GM10248 (cell line): ENCODE results near the gene ALKBH2.

Experiments
- CTCF ChIA-PET: fragments of 300-600 bp; sonication (Branson Sonifier 250); formaldehyde crosslinking; extraction: SDS; loops from one replicate; lab custom pipeline; 2021; ENCODE audit warnings: antibody characterized with exemption; lab: Yijun Ruan, JAX
- POLR2A ChIA-PET: fragments of 350-650 bp; sonication (Branson Sonifier 250); formaldehyde crosslinking; extraction: SDS; loops from one replicate; lab custom pipeline; 2020; ENCODE audit warnings: antibody characterized with exemption; lab: Yijun Ruan, JAX
- DNase-seq: peaks from one replicate; pipeline ENCODE4 v3.0.0; 2012; ENCODE audit errors: extremely low spot score
- TF ChIP-seq, protein P1 (sequence below): IDR thresholded peaks from 2 replicates; pipeline ENCODE4 v1.5.1; 2012; ENCODE audit warnings: mild to moderate bottlenecking, low read depth; ENCODE audit errors: extremely low read depth, missing control alignments, control extremely low read depth

ALKBH2 gene

GRCh38 chr12:109131154-109132050 lies 38.1 kb upstream of the ALKBH2 start:
- TF ChIP-seq, protein P1, sequence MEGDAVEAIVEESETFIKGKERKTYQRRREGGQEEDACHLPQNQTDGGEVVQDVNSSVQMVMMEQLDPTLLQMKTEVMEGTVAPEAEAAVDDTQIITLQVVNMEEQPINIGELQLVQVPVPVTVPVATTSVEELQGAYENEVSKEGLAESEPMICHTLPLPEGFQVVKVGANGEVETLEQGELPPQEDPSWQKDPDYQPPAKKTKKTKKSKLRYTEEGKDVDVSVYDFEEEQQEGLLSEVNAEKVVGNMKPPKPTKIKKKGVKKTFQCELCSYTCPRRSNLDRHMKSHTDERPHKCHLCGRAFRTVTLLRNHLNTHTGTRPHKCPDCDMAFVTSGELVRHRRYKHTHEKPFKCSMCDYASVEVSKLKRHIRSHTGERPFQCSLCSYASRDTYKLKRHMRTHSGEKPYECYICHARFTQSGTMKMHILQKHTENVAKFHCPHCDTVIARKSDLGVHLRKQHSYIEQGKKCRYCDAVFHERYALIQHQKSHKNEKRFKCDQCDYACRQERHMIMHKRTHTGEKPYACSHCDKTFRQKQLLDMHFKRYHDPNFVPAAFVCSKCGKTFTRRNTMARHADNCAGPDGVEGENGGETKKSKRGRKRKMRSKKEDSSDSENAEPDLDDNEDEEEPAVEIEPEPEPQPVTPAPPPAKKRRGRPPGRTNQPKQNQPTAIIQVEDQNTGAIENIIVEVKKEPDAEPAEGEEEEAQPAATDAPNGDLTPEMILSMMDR = no peak
- ChIA-PET POLR2A (no interaction called here), CTCF (interaction anchor here (1.5 to 2.6 kb wide), 2 partner anchors 9 to 19 kb away, joined by 4 to 10 read pairs; no protein-coding TSS in a partner anchor)
- DNase-seq = no peak

DNA sequence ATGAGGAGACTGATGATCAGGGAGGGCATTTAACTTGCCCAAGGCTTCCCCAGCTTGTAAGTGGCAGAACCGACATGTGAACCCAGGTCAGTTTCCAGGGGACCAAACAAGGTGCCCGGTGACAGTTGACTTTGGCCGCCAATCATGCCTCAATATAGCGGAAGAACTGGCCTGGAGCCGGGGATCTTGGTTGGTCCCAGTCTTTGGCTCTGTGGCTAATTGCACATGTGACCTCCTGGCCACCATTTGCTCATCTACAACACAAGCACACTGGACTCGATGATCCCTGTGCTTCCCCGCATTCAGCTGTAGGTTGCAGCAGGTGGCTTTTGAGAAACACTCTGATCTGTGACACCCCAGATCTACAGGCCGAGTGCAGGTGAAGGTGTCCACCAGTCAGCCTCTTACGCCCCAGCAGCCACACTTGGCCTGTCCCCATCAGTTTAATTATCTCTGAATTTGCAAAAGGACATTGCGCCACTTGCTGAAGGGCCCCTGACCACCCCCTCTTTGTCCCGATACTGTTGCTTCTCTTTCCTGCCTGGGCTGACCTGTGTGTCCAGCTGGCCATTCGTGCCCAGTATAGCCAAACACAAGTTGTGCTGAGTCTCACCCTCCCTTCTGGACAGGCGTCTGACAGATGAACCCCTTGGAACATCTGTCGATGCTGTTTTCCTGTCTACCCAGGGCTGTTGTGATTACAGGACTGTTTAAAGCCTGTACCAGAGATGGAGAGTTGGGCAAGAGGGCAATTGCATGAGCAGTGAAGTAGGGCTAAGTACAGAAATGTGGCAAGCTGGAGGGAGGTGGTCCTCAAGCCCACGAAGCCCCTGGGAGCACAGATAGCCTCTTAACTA lies 37.3 kb upstream of the ALKBH2 start:
- DNase-seq = no peak
- CTCF ChIA-PET = no interaction called here
- TF ChIP-seq, protein P1 = no peak
- POLR2A ChIA-PET = no interaction called here

DNA sequence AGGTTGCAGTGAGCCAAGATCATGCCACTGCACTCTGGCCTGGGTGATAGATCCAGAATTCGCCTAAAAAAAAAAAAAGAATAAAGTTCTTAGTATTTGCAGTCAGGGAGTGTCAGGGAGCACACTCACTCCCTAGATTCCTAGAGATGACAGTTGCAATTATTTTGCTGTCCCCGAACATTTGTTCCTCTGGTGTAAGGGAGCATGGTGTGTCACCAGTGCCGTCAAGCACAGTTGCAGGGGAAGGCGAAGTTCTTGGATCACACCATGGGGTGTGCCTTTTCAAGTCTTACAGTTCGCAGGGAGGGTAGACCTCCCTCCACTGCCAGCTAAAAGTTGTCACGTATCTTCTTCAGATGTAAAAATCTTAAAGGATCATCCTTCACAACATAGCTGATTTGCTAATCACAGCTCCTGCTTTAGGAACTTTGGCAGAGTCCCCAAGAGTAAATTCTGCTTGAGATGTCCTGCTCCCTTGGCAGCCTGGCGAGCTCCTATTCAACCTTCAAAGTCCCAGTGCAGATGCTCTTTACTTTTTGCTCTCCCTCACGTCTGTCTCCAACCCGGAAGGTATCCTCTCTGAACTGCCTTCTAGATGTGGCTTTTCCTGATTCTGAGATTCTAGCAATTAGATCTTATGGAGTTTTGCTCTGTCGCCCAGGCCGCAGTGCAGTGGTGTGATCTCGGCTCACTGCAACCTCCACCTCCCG lies 34.4 kb upstream of the ALKBH2 start:
- POLR2A ChIA-PET = no interaction called here
- TF ChIP-seq, protein P1 = no peak
- no peak for DNase-seq
- CTCF ChIA-PET = interaction anchor here (0.9 to 1.3 kb wide), 3 partner anchors 11 to 35 kb away, joined by 3 to 4 read pairs (median 3); partner anchors contain the start of gene ALKBH2

DNA sequence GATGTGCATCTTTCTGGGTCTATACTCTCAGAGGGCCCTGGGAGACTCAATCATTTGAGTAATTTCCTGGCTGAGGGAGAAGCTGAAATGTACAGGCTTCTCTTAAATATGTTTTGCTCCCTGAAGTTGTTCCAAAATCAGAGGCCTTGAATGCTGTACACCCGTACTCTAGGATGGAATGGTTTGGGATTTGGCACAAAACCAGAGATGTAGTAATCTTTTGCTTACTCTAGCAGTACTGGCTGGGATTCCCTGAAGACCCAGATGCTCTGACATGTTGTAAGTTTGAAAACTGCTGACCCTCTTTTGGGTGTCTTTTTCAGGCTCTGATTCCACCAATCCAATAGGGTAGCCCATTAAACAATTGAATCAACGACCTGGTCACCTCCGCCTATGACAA lies 33.5 kb upstream of the ALKBH2 start:
- POLR2A ChIA-PET = no interaction called here

DNA sequence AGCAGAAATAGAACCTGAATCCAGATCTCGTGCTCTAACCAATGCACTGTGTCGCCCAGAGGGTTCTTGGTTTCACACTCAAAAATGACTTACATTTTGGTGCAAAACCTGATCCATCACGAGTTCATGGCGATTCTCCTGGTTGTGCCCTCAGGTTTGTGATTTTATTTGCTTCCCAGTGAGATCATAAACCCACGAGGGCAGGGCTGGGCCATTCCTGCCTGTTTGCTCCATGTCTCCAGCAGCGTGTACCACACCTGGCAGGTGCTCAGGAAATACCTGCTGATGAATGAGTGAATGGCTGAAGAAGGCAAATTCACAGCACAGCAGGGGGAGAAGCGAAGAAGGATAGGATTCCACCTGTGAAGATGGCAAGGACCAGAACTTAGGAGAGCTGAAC lies 32.5 kb upstream of the ALKBH2 start:
- no peak for DNase-seq
- ChIA-PET POLR2A (no interaction called here), CTCF (interaction anchor here (1.0 kb wide), 1 partner anchor 8 kb away, joined by 3 read pairs; no protein-coding TSS in a partner anchor)
- TF ChIP-seq, protein P1 = no peak

More for the DNA sequence above, 33.5 kb upstream of the ALKBH2 start:
- no peak for DNase-seq
- CTCF ChIA-PET = no interaction called here
- TF ChIP-seq, protein P1 = no peak
